ENCODE data around the gene SLAIN2.

SLAIN2 gene

GRCh38 chr4:48356355-48356754 lies 15.0 kb downstream of the SLAIN2 start:
- TF ChIP-seq CTCF (IDR thresholded peaks at IDR 0.05; ENCODE audit: extremely low read depth, missing control alignments) = no peak
- no peak for DNase-seq (ENCODE audit: low spot score)

- DNase-seq (ENCODE audit: low spot score) = no peak
- no peak for TF ChIP-seq CTCF (IDR thresholded peaks at IDR 0.05; ENCODE audit: extremely low read depth, missing control alignments)
Measured at GRCh38 chr4:48360285-48361011, 19.1 kb downstream of the SLAIN2 start.

GRCh38 chr4:48361012-48361400 lies 19.7 kb downstream of the SLAIN2 start:
- no peak for DNase-seq (ENCODE audit: low spot score)

GRCh38 chr4:48366611-48367010 lies 25.3 kb downstream of the SLAIN2 start:
- no peak for TF ChIP-seq CTCF (IDR thresholded peaks at IDR 0.05; ENCODE audit: extremely low read depth, missing control alignments)
- DNase-seq (ENCODE audit: low spot score) = no peak

More at GRCh38 chr4:48361012-48361400, 19.7 kb downstream of the SLAIN2 start:
- TF ChIP-seq CTCF (IDR thresholded peaks at IDR 0.05; ENCODE audit: extremely low read depth, missing control alignments) = no peak

GRCh38 chr4:48367016-48367415 lies 25.7 kb downstream of the SLAIN2 start:
- no peak for TF ChIP-seq CTCF (IDR thresholded peaks at IDR 0.05; ENCODE audit: extremely low read depth, missing control alignments)

GRCh38 chr4:48368389-48368788 lies 27.1 kb downstream of the SLAIN2 start:
- DNase-seq (ENCODE audit: low spot score) = no peak
- TF ChIP-seq CTCF (IDR thresholded peaks at IDR 0.05; ENCODE audit: extremely low read depth, missing control alignments) = no peak

More at GRCh38 chr4:48367016-48367415, 25.7 kb downstream of the SLAIN2 start:
- no peak for DNase-seq (ENCODE audit: low spot score)

- no peak for TF ChIP-seq CTCF (IDR thresholded peaks at IDR 0.05; ENCODE audit: extremely low read depth, missing control alignments)
- no peak for DNase-seq (ENCODE audit: low spot score)
Measured at GRCh38 chr4:48369248-48369647, 27.9 kb downstream of the SLAIN2 start.
